Measurements from ENCODE around the gene MS4A2. TPM values are rescaled to one million over a fixed set of nuclear protein-coding genes. Genes with fewer than 3 reads are reported as not detected.
"Not testable (repeated sequence)": the region's sequence is repeated elsewhere in the genome, so short reads cannot be mapped to it uniquely, and the experiment has no call there.

The MS4A2 gene
- total RNA-seq, 1 experiment from 2014 or later: not detected

GRCh38 chr11:60128376-60128775 is 39.9 kb downstream of the MS4A2 start:
- POLR2A ChIA-PET (ENCODE audit: unreplicated experiment): no interaction called here
- no peak overlapping the region for H2AFZ ChIP-seq (ENCODE audit: low read length)
- intact Hi-C loops (cut with micrococcal nuclease): no loop called here
- CTCF ChIA-PET: no interaction called here
- H3K9me2 ChIP-seq (replicated peaks; ENCODE audit: low read length): no peaks in the 10 kb centered on the region
- no peaks in the 10 kb centered on the region for H3K27me3 ChIP-seq (ENCODE audit: low read length)
- no peak overlapping the region for H3K4me3 ChIP-seq (ENCODE audit: low read length)
- no peak for TF ChIP-seq EZH2 (IDR thresholded peaks at IDR 0.05; ENCODE audit: low read length, unreplicated experiment)
- TF ChIP-seq, protein P1, sequence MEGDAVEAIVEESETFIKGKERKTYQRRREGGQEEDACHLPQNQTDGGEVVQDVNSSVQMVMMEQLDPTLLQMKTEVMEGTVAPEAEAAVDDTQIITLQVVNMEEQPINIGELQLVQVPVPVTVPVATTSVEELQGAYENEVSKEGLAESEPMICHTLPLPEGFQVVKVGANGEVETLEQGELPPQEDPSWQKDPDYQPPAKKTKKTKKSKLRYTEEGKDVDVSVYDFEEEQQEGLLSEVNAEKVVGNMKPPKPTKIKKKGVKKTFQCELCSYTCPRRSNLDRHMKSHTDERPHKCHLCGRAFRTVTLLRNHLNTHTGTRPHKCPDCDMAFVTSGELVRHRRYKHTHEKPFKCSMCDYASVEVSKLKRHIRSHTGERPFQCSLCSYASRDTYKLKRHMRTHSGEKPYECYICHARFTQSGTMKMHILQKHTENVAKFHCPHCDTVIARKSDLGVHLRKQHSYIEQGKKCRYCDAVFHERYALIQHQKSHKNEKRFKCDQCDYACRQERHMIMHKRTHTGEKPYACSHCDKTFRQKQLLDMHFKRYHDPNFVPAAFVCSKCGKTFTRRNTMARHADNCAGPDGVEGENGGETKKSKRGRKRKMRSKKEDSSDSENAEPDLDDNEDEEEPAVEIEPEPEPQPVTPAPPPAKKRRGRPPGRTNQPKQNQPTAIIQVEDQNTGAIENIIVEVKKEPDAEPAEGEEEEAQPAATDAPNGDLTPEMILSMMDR (conservative IDR thresholded peaks at IDR 0.05; ENCODE audit: low read depth, low read length): no peak
- TF ChIP-seq EZH2phosphoT487 (IDR thresholded peaks at IDR 0.05; ENCODE audit: borderline replicate concordance, low read length): no peak
- no TSS peak for BruUV-seq (replicated peaks)
- no peaks in the 10 kb centered on the region for H3K36me3 ChIP-seq (ENCODE audit: low read depth, low read length)
- ATAC-seq (no peak), DNase-seq (no peak)
- H3K9ac ChIP-seq (ENCODE audit: low read length): peak overlapping the region; percentile 74
- peak overlapping the region; percentile 65 for H3K4me2 ChIP-seq (ENCODE audit: low read length)
- H3K9me3 ChIP-seq (ENCODE audit: low read length): no peaks in the 10 kb centered on the region
- H3K27ac ChIP-seq (ENCODE audit: low read length): peak overlapping the region; percentile 93
- H3F3A ChIP-seq (ENCODE audit: low read length, unreplicated experiment): no peaks in the 10 kb centered on the region
- H3K79me2 ChIP-seq (ENCODE audit: low read length): no peaks in the 10 kb centered on the region
- H4K20me1 ChIP-seq (ENCODE audit: low read length): no peaks in the 10 kb centered on the region
- peaks cover 37% of the 10 kb centered on the region for H3K4me1 ChIP-seq (ENCODE audit: insufficient read depth, low read length)

- intact Hi-C loops (cut with micrococcal nuclease); CTCF ChIA-PET: not testable (repeated sequence)
Observed at GRCh38 chr11:60128866-60129265, 40.4 kb downstream of the MS4A2 start.

GRCh38 chr11:60129853-60130252 is 41.4 kb downstream of the MS4A2 start:
- intact Hi-C loops (cut with micrococcal nuclease): loop anchor here (1.0 kb wide), 1 partner anchor 307 kb away; no protein-coding TSS in a partner anchor
- Histone ChIP-seq H3K9me3 (ENCODE audit: low read length) (0 out of 2 replicates have a peak, but pooled peaks cover 4% of the 10 kb centered on the region), H3K27me3 (ENCODE audit: low read length) (no peaks in the 10 kb centered on the region), H3K4me2 (ENCODE audit: low read length) (no peak overlapping the region), H4K20me1 (ENCODE audit: low read length) (no peaks in the 10 kb centered on the region), H3K9me2 (replicated peaks; ENCODE audit: low read length) (no peaks in the 10 kb centered on the region), H3K27ac (ENCODE audit: low read length) (no peak overlapping the region), H3K79me2 (ENCODE audit: low read length) (no peaks in the 10 kb centered on the region), H3F3A (ENCODE audit: low read length, unreplicated experiment) (no peaks in the 10 kb centered on the region), H3K4me3 (ENCODE audit: low read length) (no peak overlapping the region), H2AFZ (ENCODE audit: low read length) (no peak overlapping the region), H3K36me3 (ENCODE audit: low read depth, low read length) (no peaks in the 10 kb centered on the region), H3K9ac (ENCODE audit: low read length) (no peak overlapping the region), H3K4me1 (ENCODE audit: insufficient read depth, low read length) (peaks cover 36% of the 10 kb centered on the region)
- ChIA-PET POLR2A (ENCODE audit: unreplicated experiment) (no interaction called here), CTCF (no interaction called here)
- ATAC-seq (no peak), DNase-seq (no peak)
- BruUV-seq (replicated peaks): no TSS peak
- TF ChIP-seq EZH2 (IDR thresholded peaks at IDR 0.05; ENCODE audit: low read length, unreplicated experiment): no peak
- TF ChIP-seq EZH2phosphoT487 (IDR thresholded peaks at IDR 0.05; ENCODE audit: borderline replicate concordance, low read length): no peak

More at GRCh38 chr11:60128866-60129265, 40.4 kb downstream of the MS4A2 start:
- H4K20me1 ChIP-seq (ENCODE audit: low read length); POLR2A ChIA-PET (ENCODE audit: unreplicated experiment); DNase-seq; ATAC-seq; H3K27ac ChIP-seq (ENCODE audit: low read length); H3K36me3 ChIP-seq (ENCODE audit: low read depth, low read length); H3K4me2 ChIP-seq (ENCODE audit: low read length); H2AFZ ChIP-seq (ENCODE audit: low read length); H3K9me2 ChIP-seq (replicated peaks; ENCODE audit: low read length); H3K27me3 ChIP-seq (ENCODE audit: low read length); H3K4me3 ChIP-seq (ENCODE audit: low read length); H3K9me3 ChIP-seq (ENCODE audit: low read length); H3K9ac ChIP-seq (ENCODE audit: low read length); H3F3A ChIP-seq (ENCODE audit: low read length, unreplicated experiment); BruUV-seq (replicated peaks); H3K79me2 ChIP-seq (ENCODE audit: low read length): not testable (repeated sequence)
- H3K4me1 ChIP-seq (ENCODE audit: insufficient read depth, low read length): peaks cover 37% of the 10 kb centered on the region

DNA sequence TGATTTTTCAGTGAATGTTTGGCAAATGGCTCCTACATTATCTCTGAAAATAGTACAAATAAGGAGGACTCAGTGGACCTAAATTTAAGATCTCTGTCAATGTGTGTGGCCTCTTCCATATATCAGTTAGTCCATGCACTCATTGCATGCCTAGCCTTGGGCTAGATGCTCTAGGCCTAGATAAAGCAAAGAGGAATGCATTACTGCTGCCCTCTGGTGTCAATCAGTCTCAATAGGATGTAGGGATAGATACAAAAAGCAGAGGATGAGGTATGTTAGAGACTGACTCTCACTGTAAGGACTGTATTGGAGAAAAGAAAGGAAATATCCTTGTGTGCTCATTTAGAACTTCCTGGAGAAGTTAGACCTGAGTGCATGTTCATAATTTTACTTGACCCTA is 42.0 kb downstream of the MS4A2 start:
- peak; percentile 75 for ATAC-seq
- H3K27ac ChIP-seq (ENCODE audit: low read length): no peak overlapping the region
- DNase-seq: peak; percentile 83
- ChIA-PET POLR2A (ENCODE audit: unreplicated experiment) (no interaction called here), CTCF (no interaction called here)
- no peaks in the 10 kb centered on the region for H3K27me3 ChIP-seq (ENCODE audit: low read length)
- H3K36me3 ChIP-seq (ENCODE audit: low read depth, low read length): no peaks in the 10 kb centered on the region
- TF ChIP-seq EZH2 (IDR thresholded peaks at IDR 0.05; ENCODE audit: low read length, unreplicated experiment): no peak
- TF ChIP-seq, protein P1 (conservative IDR thresholded peaks at IDR 0.05; ENCODE audit: low read depth, low read length): peak; percentile 88
- no peak for TF ChIP-seq EZH2phosphoT487 (IDR thresholded peaks at IDR 0.05; ENCODE audit: borderline replicate concordance, low read length)
- no peaks in the 10 kb centered on the region for H4K20me1 ChIP-seq (ENCODE audit: low read length)
- H3F3A ChIP-seq (ENCODE audit: low read length, unreplicated experiment): no peaks in the 10 kb centered on the region
- H3K79me2 ChIP-seq (ENCODE audit: low read length): no peaks in the 10 kb centered on the region
- 0 out of 2 replicates have a peak, but pooled peaks cover 4% of the 10 kb centered on the region for H3K9me3 ChIP-seq (ENCODE audit: low read length)
- no peak overlapping the region for H3K4me2 ChIP-seq (ENCODE audit: low read length)
- intact Hi-C loops (cut with micrococcal nuclease): loop anchor here (1.0 kb wide), 1 partner anchor 307 kb away; no protein-coding TSS in a partner anchor
- BruUV-seq (replicated peaks): no TSS peak
- no peak overlapping the region for H2AFZ ChIP-seq (ENCODE audit: low read length)
- no peaks in the 10 kb centered on the region for H3K9me2 ChIP-seq (replicated peaks; ENCODE audit: low read length)
- H3K9ac ChIP-seq (ENCODE audit: low read length): no peak overlapping the region
- no peak overlapping the region for H3K4me3 ChIP-seq (ENCODE audit: low read length)
- peaks cover 30% of the 10 kb centered on the region for H3K4me1 ChIP-seq (ENCODE audit: insufficient read depth, low read length)
